Stimulated activated CD8-positive, alpha-beta memory T cell treated with anti-CD3 and anti-CD28 coated beads, Interleukin-4, amount 100 ng/mL, for 4 hours (primary cell): ENCODE measurements around the gene SOX10.

Experiments
- DNase-seq, 2 donors: peaks; one replicate each; pipeline ENCODE4 v3.0.0-alpha.2; 2020; ENCODE audit warnings: low read depth in 2 of 2, low spot score in 1 of 2

SOX10 gene

DNA sequence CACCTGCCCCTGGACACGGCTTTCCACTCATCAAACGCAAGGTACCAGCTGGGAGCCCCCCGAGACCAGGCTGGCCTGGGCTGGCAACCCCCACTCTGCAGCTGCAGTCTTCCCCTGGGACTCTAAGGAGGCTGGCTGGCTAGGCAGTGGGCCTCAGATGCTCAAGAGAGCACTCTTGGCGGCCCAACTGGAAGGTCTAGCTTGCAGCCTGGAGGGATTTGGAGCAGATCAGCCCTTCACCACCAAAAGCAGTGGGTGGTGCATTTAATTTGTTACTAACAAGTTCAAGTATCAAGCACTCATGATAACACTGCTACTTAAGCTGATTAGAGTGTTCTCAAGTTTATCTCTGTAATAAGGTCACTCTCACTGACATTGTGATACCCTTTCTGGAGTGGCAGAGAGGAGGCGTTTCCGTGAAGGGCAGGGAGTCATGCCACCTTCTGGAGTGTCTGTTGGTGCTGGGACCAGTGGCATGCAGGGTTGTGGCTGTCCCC is 52.4 kb downstream of the SOX10 start:
- DNase-seq = no peak

DNA sequence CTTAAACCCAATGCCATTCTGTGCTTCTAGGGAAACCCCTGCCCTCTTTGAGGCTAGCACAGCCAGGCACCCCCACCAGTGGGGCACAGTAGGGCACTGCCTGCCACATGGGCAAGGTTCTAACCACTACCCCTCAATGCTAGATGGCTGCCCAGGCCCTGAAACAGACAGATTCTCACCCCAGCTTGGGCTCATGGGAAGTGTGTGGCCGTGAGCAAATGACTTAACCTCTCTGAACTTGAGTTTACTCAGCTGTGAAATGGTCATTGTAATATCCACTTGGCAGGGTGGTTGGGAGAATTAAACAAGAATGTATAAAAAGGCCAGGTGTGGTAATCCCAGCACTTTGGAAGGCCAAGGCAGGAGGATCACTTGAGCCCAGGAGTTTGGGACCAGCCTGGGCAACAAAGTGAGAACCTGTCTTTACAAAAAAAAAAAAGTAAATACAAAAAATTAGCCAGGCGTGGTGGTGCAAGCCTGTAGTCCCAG is 53.4 kb downstream of the SOX10 start:
- DNase-seq = no peak

DNA sequence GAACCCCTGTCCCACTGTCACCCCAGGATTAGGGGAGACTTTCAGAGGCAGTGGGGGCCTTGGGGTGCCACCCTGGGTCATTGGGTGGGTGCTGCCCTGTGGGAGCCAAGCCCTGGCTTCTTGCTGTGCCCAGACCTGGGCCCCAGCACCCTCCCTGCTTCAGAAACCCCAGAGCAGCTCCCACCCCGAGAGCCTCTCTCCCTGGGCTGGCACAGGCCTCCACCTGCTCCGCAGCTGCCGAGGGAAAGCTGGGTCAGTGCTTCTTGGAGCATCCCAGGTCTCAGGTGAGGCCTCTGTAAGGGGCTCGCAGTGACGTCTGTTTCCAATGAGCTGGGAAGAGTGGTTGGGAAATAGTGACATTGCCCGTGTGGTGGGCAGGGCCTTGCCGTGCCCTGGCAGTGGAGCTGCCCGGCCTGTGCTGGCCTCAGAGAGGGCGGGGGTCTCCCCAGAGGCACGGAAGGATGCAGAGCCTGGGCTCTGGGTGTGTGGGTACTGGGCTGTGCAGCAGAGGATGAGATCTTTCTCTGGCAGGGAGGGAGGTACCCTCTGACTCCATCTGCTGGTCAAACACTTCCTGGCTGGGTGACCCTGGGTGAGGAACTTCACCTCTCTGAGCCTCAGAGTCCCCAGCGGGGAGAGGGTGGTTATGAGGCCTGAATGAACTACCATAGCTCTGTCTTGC is 53.9 kb downstream of the SOX10 start:
- no peak for DNase-seq

DNA sequence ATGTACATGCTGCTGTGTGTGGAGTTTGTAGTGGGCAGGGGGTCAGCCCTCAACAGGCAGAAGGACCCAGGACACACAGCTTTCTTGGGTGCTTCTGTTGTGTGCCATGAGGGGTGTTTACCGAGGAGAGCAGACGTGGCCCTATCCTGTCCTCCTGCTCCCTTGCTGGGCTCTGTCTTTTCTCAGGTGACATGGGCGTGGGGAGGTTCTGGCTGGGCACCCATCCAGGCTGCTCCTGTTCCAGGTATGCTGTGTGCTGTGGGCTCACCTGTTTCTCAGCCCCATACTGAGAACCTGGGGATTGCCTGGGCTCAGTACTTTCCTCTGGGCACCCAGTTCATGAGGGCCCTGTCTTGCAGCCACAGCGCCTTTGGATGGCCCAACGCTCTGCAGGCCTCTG is 55.0 kb downstream of the SOX10 start:
- DNase-seq = no peak

DNA sequence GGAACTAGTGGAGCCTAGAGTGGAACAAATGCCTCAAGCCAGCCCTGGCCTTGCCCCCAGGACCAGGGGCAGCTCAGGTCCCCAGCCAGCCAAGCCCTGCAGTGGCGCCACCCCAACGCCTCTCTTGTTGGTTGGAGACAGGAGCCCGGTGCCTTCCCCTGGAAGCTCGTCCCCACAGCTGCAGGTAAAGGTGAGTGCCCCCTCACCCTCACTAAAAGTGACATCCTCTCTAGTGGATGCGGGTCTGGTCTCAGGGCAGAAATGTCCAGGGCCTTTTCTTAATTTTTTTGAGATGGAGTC is 56.8 kb downstream of the SOX10 start:
- DNase-seq = no peak

DNA sequence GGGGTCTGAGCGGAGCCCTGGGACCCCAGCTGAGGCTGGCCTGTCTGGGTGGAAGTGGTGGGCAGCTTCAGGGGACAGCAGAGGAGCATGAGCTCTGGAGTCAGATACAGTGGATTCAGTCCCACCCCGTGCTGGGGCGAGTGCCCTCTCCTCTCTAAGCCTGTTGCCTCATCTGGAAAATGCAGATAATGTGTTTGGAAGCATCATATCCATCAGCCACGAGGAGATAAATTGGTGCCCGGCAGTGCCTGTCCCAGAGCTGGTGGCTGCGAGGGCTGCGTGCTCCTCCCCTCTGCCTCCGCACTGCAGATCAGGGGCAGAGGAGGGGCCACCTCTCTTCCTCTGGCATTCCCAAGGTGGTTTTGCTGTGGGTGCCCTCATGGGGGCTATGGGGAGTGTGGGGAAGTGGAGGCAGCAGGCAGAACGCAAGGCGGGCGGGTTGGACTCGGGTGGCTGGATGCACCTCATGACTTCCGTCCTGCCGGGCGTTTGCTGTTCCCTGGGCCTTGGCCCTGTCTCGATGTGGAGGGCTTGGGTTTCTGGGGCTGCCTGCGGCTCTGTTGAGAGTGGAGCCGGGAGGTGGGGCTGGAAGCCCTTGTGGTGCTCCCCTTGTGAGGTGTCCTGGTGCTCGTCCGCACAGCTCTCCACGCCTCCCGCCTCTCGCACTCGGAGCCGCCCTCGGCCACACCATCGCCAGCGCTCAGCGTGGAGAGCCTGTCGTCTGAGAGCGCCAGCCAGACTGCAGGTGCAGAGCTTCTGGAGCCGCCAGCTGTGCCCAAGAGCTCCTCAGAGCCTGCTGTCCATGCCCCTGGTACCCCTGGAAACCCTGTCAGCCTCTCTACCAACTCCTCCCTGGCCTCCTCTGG is 57.4 kb downstream of the SOX10 start:
- DNase-seq = no peak

DNA sequence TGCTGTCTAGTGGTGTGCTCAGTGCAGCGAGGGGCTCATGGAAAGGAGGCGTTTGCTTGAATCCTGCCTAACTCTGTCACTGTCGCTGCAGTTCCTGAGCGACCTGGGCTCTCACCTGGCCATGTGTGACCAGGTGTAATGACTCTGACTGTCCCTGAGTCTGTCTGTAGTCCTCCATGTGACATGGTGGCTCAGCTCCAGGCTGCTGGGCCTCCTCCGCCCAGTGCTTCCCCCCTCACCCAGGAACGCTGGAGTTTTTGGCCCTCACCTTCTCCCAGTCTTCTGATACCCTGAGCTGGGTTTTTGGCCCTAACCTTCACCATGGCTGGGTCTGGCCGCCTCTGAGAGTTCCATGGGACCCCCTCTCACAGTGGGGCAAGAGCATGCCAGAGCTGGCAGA is 58.0 kb downstream of the SOX10 start:
- DNase-seq = no peak

DNA sequence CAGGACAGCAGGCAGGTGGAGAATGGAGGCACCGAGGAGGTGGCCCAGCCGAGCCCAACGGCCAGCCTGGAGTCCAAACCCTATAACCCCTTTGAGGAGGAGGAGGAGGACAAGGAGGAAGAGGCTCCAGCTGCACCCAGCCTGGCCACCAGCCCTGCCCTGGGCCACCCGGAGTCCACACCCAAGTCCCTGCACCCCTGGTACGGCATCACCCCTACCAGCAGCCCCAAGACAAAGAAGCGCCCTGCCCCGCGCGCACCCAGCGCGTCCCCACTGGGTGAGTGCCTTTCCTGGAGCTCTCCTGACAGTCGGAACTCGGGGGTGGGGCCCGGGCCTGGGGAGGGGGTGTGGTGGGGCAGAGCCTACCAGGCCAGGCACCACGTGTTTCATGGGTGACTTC is 58.6 kb downstream of the SOX10 start:
- no peak for DNase-seq

DNA sequence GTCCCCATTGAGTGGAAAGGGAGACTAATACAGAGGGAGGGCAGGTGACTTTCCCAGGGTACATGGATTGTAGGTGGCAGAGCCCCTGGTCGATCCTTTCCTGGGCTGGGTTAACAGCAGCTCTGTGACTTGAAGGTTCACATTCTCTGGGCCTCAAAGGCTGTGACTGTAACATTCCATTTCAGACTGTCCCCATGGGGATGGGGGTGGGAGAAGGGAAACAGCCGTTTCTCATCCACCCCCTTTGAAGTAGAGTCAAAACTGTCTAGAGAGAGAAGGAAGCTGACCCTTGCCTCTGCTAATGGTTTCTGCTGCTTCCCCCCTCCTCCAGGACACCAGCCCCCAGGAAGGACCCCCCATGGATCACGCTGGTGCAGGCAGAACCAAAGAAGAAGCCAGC is 59.0 kb downstream of the SOX10 start:
- DNase-seq = no peak

DNA sequence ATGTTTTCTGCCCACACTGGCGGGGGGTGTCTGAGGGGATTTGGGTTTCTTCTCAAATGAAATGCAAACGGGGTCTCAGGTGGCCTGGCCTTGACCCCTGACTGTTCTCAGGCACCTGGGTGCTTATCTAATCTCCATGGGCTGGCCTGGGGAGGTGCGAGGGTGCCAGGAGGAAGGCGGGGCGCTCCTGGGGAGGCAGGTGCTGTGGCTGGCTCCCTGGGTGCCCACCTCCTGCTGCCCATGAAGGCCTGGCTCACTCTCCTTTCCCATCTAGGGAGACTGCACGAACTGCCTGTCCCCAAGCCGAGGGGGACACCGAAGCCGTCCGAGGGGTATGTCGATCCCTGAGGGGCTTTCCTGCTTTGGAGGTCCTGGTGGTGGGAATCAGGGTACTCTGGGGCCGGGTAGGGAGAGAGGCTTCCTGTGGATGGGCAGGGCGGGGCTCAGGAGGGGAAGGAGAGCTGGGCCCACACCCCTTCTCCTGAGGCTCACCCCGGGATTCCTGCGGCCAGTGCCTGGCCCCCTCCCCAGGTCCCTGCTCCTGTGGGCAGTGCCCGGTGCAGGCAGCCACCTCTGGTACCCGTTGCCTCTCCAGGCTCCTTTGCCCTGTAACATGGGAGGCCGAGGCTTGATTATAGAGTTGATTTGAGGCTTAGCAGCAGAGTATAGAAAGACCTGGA is 59.8 kb downstream of the SOX10 start:
- no peak for DNase-seq

DNA sequence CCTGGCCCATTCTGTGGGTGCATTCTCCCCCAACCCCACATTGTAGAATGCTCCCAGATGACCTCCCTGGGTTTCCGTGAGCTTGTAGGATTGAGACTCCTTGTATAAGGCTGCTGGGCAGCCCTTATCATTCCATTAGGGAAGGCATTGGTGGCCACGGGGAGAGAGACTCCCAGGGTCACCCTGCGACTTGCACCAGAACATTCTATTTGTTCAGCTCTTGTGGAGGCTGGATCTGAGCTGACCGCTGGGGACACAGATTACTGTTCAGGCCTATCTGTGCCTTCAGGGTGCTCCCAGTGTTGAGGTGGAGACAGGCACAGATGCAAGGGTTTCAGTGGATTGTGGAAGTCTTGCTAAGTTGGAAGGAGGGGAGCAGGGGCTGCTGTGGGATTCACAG is 60.4 kb downstream of the SOX10 start:
- no peak for DNase-seq
